ENCODE results near the gene RAB28. TPM values are rescaled to one million over a fixed set of nuclear protein-coding genes. Genes with fewer than 3 reads are reported as not detected.

RAB28 gene
- total and polyA plus RNA-seq, 5 donors, result 17.1 to 27.6 (median 22.3) TPM

DNA sequence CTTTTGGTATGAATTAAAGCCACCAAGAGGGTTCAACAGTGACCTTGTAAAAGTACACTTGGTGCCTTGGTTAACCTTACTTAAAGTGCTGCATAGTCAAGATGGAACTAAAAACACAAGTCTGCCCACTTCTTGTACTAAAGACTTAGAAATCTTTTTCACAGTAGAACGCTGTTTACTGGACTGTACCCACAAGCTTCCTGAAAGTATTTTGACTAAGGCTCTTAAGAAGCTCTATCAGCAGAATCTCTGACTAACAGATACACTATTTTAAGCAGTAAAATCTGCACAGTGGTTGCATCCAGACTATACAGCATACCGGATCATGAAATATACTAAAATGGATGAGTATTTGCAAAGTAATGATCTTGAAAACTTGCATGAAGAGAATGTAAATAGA, 7.2 kb downstream of the RAB28 start:
- H3K9me3 ChIP-seq (ENCODE audit: control insufficient read depth, low read length), result no peaks in the 10 kb centered on the region
- ATAC-seq, result no peak
- H3K4me3 ChIP-seq (ENCODE audit: low read length), result no peak overlapping the region
- WGBS, result 50% methylated on average over 2 of the region's 2 CpGs
- intact Hi-C loops (cut with DNase I), result no loop called here
- H3K27me3 ChIP-seq (ENCODE audit: control insufficient read depth, insufficient read depth), result no peaks in the 10 kb centered on the region
- no peak for DNase-seq
- H3K27ac ChIP-seq (ENCODE audit: low read length), result no peak overlapping the region
- H3K4me1 ChIP-seq (ENCODE audit: control insufficient read depth, insufficient read depth, low read length), result no peaks in the 10 kb centered on the region

DNA sequence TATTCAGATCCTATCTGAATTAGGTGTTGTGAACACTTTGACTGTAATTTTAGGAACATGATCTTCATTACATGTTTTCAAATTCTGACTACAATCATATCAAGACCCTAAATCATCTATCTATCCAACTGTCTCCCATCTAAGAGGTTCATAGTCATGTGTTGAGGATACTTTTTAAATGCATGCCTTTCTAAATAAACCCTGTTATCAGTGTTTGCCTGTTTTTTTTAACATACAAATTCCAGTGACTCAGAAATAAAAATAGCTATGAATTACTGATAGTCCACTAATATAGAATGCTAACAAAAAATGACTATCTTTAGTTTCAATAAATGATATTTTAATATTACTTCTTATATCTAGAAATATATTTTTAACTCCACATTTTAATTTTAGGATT, 8.0 kb downstream of the RAB28 start:
- H3K27ac ChIP-seq (ENCODE audit: low read length), result no peak overlapping the region
- no peaks in the 10 kb centered on the region for H3K4me1 ChIP-seq (ENCODE audit: control insufficient read depth, insufficient read depth, low read length)
- H3K4me3 ChIP-seq (ENCODE audit: low read length), result no peak overlapping the region
- no peak for DNase-seq
- no peaks in the 10 kb centered on the region for H3K27me3 ChIP-seq (ENCODE audit: control insufficient read depth, insufficient read depth)
- intact Hi-C loops (cut with DNase I), result no loop called here
- no peak for ATAC-seq
- H3K9me3 ChIP-seq (ENCODE audit: control insufficient read depth, low read length), result no peaks in the 10 kb centered on the region

DNA sequence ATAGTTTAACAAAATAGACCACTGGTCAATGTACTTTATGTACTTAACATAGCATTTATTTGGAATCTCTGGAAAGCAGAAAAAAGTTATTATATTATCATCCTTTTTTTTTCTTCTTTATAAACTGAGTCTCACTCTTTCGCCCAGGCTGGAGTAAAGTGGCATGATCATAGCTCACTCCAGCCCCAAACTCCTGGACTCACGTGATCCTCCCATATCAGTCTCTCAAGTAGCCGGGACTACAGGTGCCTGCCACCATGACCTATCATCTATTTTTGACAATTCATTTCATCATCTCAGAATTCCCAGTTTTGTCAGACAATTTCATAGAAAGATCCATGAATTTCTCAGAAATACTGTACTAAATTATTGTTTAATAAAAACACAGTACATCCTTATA, 12.7 kb downstream of the RAB28 start:
- WGBS, result 79% methylated on average over 3 of the region's 3 CpGs
- H3K27ac ChIP-seq (ENCODE audit: low read length), result no peak overlapping the region
- no peak for DNase-seq
- intact Hi-C loops (cut with DNase I), result no loop called here
- H3K27me3 ChIP-seq (ENCODE audit: control insufficient read depth, insufficient read depth), result no peaks in the 10 kb centered on the region
- ATAC-seq, result no peak
- no peak overlapping the region for H3K4me3 ChIP-seq (ENCODE audit: low read length)
- no peaks in the 10 kb centered on the region for H3K9me3 ChIP-seq (ENCODE audit: control insufficient read depth, low read length)
- no peaks in the 10 kb centered on the region for H3K4me1 ChIP-seq (ENCODE audit: control insufficient read depth, insufficient read depth, low read length)

DNA sequence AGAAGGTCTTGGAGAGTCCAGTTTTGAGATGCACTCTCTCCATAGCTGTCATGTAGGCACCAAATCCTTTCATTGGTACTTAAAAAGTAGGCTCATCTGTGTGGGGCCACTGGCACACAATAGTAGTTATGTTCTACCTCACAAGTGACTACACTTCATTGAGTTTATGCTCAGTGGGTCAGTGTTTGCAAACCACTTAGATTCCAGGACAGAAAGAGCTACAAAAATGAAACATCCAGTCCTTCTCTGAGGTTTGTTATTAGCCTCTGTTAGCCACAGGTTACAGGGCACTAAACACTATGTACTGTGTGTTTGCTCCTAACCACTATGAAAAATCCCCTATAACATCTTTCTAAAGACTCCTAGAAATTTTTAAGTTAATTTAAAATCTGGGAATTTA, 13.8 kb downstream of the RAB28 start:
- no peaks in the 10 kb centered on the region for H3K4me1 ChIP-seq (ENCODE audit: control insufficient read depth, insufficient read depth, low read length)
- intact Hi-C loops (cut with DNase I), result no loop called here
- H3K9me3 ChIP-seq (ENCODE audit: control insufficient read depth, low read length), result no peaks in the 10 kb centered on the region
- H3K27ac ChIP-seq (ENCODE audit: low read length), result no peak overlapping the region
- H3K4me3 ChIP-seq (ENCODE audit: low read length), result no peak overlapping the region
- no peak for ATAC-seq
- no peaks in the 10 kb centered on the region for H3K27me3 ChIP-seq (ENCODE audit: control insufficient read depth, insufficient read depth)
- DNase-seq, result no peak

DNA sequence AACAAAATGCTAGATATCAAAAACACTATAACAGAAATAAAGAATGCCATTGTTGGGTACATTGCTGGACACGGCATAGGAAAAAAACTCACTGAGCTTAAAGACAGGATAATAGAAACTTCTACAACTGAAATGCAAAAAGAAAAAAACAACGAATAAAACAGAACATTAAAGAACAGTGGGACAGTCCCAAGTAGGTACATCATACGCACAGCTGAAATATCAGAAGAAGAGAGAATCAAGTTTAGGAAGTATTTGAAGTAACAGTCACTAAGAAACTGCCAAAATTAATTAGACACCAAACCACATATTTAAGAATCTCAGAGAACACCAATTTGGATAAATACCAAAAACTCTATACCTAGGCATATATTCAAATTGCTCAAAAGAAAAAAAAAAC, 19.2 kb downstream of the RAB28 start:
- H3K27me3 ChIP-seq (ENCODE audit: control insufficient read depth, insufficient read depth), result no peaks in the 10 kb centered on the region
- ATAC-seq (no peak), DNase-seq (no peak)
- H3K4me1 ChIP-seq (ENCODE audit: control insufficient read depth, insufficient read depth, low read length), result no peaks in the 10 kb centered on the region
- intact Hi-C loops (cut with DNase I), result no loop called here
- no peak overlapping the region for H3K4me3 ChIP-seq (ENCODE audit: low read length)
- no peak overlapping the region for H3K27ac ChIP-seq (ENCODE audit: low read length)
- H3K9me3 ChIP-seq (ENCODE audit: control insufficient read depth, low read length), result no peaks in the 10 kb centered on the region
- 95% methylated on average over 3 of the region's 3 CpGs for WGBS

DNA sequence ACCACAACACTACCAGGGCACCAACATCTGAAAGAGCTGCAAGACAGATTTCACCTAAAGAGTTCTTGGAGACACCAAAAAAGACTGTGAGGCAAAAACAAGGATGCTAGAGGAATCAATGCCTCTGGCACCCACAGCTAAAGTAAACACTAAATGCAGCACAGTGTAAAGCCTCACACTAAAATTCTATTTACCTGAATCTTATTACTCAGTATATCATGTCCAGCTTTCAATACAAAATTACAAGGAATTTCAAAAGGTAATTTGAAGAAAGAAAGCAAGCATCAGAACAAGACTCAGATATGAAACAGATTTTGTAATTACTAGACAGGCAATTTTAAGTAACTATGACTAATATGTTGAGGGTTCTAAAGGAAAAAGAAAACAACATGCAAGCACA, 19.6 kb downstream of the RAB28 start:
- intact Hi-C loops (cut with DNase I), result no loop called here
- no peak for ATAC-seq

DNA sequence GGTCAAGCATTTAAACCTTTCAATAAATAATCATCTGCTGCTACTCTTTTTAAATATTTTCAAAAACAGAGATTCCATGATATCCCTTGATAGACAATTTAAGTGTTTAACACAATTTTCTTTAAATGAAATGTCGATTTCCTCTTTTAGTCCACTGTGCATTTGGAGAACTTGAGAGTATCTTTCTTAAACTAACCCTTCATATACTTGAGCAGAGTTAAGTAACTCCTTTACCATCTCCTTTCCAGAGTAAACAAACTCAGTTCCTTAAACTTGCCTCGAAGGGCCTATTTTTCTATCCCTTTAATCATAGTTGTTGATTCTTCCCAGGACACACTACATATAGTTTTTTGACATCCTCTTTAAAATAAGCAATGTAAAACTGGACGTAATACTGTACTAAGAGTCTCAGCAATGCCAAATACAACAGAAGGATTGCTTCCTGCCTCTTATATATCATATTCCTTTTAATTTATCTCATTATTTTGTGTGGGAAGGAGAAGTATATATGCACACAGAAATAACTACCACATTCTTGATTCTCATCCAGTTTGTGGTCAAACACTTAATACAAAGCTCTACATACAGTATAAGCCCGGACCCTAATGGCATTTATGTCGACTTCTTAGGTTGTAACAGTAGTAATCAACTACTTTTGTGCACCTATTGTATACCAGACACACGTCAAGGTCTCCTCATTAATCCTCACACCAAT, 22.8 kb downstream of the RAB28 start:
- no peak overlapping the region for H3K27ac ChIP-seq (ENCODE audit: low read length)
- H3K4me1 ChIP-seq (ENCODE audit: control insufficient read depth, insufficient read depth, low read length), result no peaks in the 10 kb centered on the region
- no peaks in the 10 kb centered on the region for H3K9me3 ChIP-seq (ENCODE audit: control insufficient read depth, low read length)
- intact Hi-C loops (cut with DNase I), result no loop called here
- no peak for DNase-seq
- no peaks in the 10 kb centered on the region for H3K27me3 ChIP-seq (ENCODE audit: control insufficient read depth, insufficient read depth)
- ATAC-seq, result no peak
- WGBS, result 65% methylated on average over 6 of the region's 6 CpGs
- H3K4me3 ChIP-seq (ENCODE audit: low read length), result no peak overlapping the region

More for the DNA sequence above, 19.6 kb downstream of the RAB28 start:
- H3K4me1 ChIP-seq (ENCODE audit: control insufficient read depth, insufficient read depth, low read length), result no peaks in the 10 kb centered on the region
- no peaks in the 10 kb centered on the region for H3K9me3 ChIP-seq (ENCODE audit: control insufficient read depth, low read length)
- no peaks in the 10 kb centered on the region for H3K27me3 ChIP-seq (ENCODE audit: control insufficient read depth, insufficient read depth)
- H3K4me3 ChIP-seq (ENCODE audit: low read length), result no peak overlapping the region
- DNase-seq, result no peak
- no peak overlapping the region for H3K27ac ChIP-seq (ENCODE audit: low read length)

DNA sequence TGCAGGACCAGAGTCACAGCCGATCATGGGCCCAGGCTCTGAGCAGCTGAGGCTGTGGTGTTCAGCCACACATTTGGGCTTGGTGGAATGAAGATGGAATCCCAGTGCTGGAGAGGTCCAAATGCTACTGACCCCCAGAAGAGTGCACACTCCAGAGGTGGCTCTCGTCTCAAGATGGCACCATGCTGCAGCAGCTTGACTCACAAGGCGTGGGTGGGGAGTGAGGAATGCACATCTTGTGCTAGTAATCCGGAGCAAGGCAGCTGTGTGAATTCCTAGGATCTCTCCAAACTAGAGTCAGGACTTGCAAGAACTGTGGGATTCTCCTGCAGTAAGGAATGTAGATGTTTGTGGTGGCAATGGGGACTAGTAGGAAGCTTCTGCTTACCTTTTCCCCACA, 28.7 kb downstream of the RAB28 start:
- H3K4me1 ChIP-seq (ENCODE audit: control insufficient read depth, insufficient read depth, low read length), result no peaks in the 10 kb centered on the region
- DNase-seq, result no peak
- intact Hi-C loops (cut with DNase I), result no loop called here
- no peaks in the 10 kb centered on the region for H3K27me3 ChIP-seq (ENCODE audit: control insufficient read depth, insufficient read depth)
- no peak overlapping the region for H3K4me3 ChIP-seq (ENCODE audit: low read length)
- no peak for ATAC-seq
- H3K27ac ChIP-seq (ENCODE audit: low read length), result no peak overlapping the region
- no peaks in the 10 kb centered on the region for H3K9me3 ChIP-seq (ENCODE audit: control insufficient read depth, low read length)
- 94% methylated on average over 4 of the region's 4 CpGs for WGBS

DNA sequence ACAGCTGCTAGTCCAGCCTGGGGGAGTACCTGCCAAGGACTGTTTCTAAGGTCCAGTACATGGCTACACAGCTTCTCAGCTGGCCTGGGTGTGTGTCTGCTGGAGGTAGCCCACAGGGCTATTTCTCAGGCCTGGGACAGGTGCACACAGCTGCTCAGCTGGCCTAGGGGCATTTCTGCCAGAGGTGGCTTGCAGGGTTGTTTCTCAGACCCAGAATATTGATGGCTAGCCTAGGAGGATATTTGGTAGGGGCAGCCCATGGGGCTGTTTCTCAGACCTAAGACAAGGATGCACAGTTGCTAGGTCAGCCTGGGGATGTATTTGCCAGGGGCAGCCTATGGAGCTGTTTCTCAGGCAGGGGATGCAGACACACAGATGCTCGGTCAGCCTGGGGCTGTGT, 29.4 kb downstream of the RAB28 start:
- Histone ChIP-seq H3K27ac (ENCODE audit: low read length) (no peak overlapping the region), H3K4me3 (ENCODE audit: low read length) (no peak overlapping the region), H3K4me1 (ENCODE audit: control insufficient read depth, insufficient read depth, low read length) (no peaks in the 10 kb centered on the region), H3K9me3 (ENCODE audit: control insufficient read depth, low read length) (no peaks in the 10 kb centered on the region), H3K27me3 (ENCODE audit: control insufficient read depth, insufficient read depth) (no peaks in the 10 kb centered on the region)
- intact Hi-C loops (cut with DNase I), result no loop called here
- ATAC-seq (no peak), DNase-seq (no peak)
- 100% methylated on average over 1 of the region's 1 CpG for WGBS

DNA sequence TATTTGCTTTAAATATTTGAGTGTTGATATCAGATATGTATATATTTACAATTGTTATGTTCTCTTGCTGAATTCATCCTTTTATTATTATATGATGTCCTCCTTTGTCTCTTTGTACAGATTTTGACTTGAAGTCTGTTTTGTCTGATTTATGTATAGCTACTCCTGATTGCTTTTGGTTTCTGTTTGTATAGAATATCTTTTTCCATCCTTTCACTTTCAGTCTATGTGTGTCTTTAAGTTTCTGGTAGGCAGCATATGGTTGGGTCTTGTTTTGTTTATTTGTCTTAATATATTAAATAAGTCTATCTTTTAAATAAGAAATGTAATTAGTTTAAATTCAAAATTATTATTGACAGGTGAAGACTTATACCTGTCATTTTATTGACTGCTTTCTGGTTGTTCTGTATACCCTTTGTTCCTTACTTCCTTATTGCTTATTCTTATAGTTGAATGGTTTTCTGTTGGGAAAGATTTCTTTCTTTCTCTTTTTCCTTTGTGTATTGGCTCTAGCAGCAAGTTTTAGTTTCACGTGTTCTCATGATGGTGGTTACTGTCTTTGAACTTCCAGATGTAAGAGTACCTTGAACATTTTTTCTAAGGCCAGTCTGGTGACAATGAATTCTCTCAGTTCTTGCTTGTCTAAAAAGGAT, 31.1 kb downstream of the RAB28 start:
- WGBS, result 94% methylated on average over 1 of the region's 1 CpG
- ATAC-seq (no peak), DNase-seq (no peak)
- intact Hi-C loops (cut with DNase I), result no loop called here
- no peak overlapping the region for H3K4me3 ChIP-seq (ENCODE audit: low read length)
- no peaks in the 10 kb centered on the region for H3K4me1 ChIP-seq (ENCODE audit: control insufficient read depth, insufficient read depth, low read length)
- H3K27me3 ChIP-seq (ENCODE audit: control insufficient read depth, insufficient read depth), result no peaks in the 10 kb centered on the region
- H3K27ac ChIP-seq (ENCODE audit: low read length), result no peak overlapping the region
- H3K9me3 ChIP-seq (ENCODE audit: control insufficient read depth, low read length), result no peaks in the 10 kb centered on the region

DNA sequence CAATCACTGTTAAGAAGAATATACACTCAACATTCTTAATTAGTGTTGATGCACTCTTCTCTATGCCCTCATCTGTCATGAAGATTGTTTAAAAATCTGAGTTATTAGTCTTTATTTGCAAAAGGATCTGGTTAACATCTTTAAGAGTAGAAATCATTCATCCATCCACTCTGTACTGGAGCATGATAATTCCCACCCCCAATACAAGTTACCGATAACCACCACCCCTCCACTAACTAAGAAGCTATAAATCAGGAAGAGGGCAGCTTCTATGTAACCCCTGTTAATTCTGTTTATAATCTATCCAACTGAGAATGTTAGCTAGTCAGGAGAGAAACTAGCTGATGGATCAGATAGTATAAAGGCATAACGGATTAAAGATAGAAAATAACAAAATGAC, 34.5 kb downstream of the RAB28 start:
- DNase-seq (no peak), ATAC-seq (no peak)
- WGBS, result 85% methylated on average over 2 of the region's 2 CpGs
- Histone ChIP-seq H3K4me3 (ENCODE audit: low read length) (no peak overlapping the region), H3K4me1 (ENCODE audit: control insufficient read depth, insufficient read depth, low read length) (no peaks in the 10 kb centered on the region), H3K9me3 (ENCODE audit: control insufficient read depth, low read length) (no peaks in the 10 kb centered on the region), H3K27me3 (ENCODE audit: control insufficient read depth, insufficient read depth) (no peaks in the 10 kb centered on the region), H3K27ac (ENCODE audit: low read length) (no peak overlapping the region)
- intact Hi-C loops (cut with DNase I), result no loop called here

Data from right cardiac atrium (tissue), 5 donors.